Loucy (cell line): ENCODE results near the gene SMIM5.
A peak's percentile ranks its signal among the peaks of the same experiment; 100 is the strongest.

Source experiments
- H2AFZ ChIP-seq: fragments of 200-600 bp; sonication (generic); 2 replicates; pipeline ENCODE4 v1.6.0; 2016; ENCODE audit warnings: antibody characterized with exemption, mild to moderate bottlenecking, low read length, moderate library complexity
- H3F3A ChIP-seq: fragments of 200-600 bp; 2 replicates; pipeline ENCODE4 v1.6.0; 2016; ENCODE audit warnings: antibody characterized with exemption, low read depth, mild to moderate bottlenecking
- H3K27me3 ChIP-seq: fragments of 200-600 bp; sonication (generic); 2 replicates; pipeline ENCODE4 v1.6.1; 2014; ENCODE audit warnings: low read length, mild to moderate bottlenecking; ENCODE audit not compliant: insufficient read depth, poor library complexity, severe bottlenecking
- H3K36me3 ChIP-seq: fragments of 200-600 bp; sonication (generic); 2 replicates; pipeline ENCODE4 v1.6.1; 2016; ENCODE audit warnings: low read length; ENCODE audit not compliant: insufficient read depth
- H3K4me1 ChIP-seq: fragments of 200-600 bp; sonication (generic); 2 replicates; pipeline ENCODE4 v1.5.1; 2014; ENCODE audit warnings: low read length, mild to moderate bottlenecking; ENCODE audit not compliant: insufficient read depth, poor library complexity, severe bottlenecking
- H3K4me2 ChIP-seq: fragments of 200-600 bp; sonication (generic); 2 replicates; pipeline ENCODE4 v1.6.0; 2014; ENCODE audit warnings: antibody characterized with exemption, low read length, low read depth, mild to moderate bottlenecking; ENCODE audit not compliant: poor library complexity, severe bottlenecking
- H3K4me3 ChIP-seq: fragments of 200-600 bp; sonication (generic); 2 replicates; pipeline ENCODE4 v1.5.1; 2014; ENCODE audit warnings: low read length, mild to moderate bottlenecking, mixed read lengths; ENCODE audit not compliant: poor library complexity, severe bottlenecking
- H3K79me2 ChIP-seq: fragments of 200-600 bp; sonication (generic); 2 replicates; pipeline ENCODE4 v1.6.1; 2014; ENCODE audit warnings: low read length; ENCODE audit not compliant: insufficient read depth
- H3K9ac ChIP-seq: fragments of 200-600 bp; sonication (generic); 2 replicates; pipeline ENCODE4 v1.6.0; 2014; ENCODE audit warnings: mild to moderate bottlenecking, low read depth, low read length, moderate library complexity; ENCODE audit not compliant: poor library complexity, severe bottlenecking
- H3K9me2 ChIP-seq: fragments of 200-600 bp; sonication (generic); replicated peaks from 2 replicates; pipeline ENCODE4 v1.6.1; 2016; ENCODE audit warnings: low read depth, low read length, mixed read lengths
- H3K9me3 ChIP-seq: fragments of 200-600 bp; sonication (generic); 2 replicates; pipeline ENCODE4 v1.6.1; 2014; ENCODE audit warnings: mild to moderate bottlenecking, antibody characterized with exemption, low read length, low read depth; ENCODE audit not compliant: insufficient read depth
- H4K20me1 ChIP-seq: fragments of 200-600 bp; sonication (generic); 2 replicates; pipeline ENCODE4 v1.6.0; 2014; ENCODE audit warnings: antibody characterized with exemption, low read length, mild to moderate bottlenecking; ENCODE audit not compliant: insufficient read depth, poor library complexity, severe bottlenecking
- EZH2phosphoT487 ChIP-seq: fragments of 200-600 bp; IDR thresholded peaks from 2 replicates; pipeline ENCODE4 v1.6.1; 2018; ENCODE audit warnings: antibody characterized with exemption, mild to moderate bottlenecking, moderate library complexity, borderline replicate concordance
- TF ChIP-seq, protein P1 (sequence below): fragments of 200-600 bp; sonication (generic); conservative IDR thresholded peaks from 2 replicates; pipeline ENCODE4 v1.5.1; 2014; ENCODE audit warnings: mild to moderate bottlenecking, antibody characterized with exemption, low read length

SMIM5 gene

DNA sequence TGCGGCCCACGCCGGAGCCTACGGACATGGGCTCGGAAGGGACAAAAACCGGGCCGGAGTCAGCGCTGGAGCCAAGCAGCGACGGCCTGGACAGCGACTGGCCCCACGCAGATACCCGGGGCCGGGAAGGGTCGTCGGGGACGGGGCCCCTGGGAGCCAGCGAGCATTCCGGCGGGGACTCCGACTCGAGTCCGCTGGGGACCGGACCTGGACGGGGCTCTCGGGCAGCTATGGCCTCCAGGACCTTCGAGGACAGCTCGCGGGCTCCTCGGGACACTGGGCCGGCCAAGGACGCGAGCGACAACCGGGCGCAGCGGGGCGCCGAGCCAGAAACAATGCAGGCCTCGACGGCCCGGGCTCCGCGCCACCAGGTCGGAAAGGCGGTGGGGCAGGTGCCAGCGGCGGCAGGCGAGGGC is 44.6 kb upstream of the SMIM5 start:
- no peaks in the 10 kb centered on the region for H3K27me3 ChIP-seq
- peaks cover 4% of the 10 kb centered on the region for H4K20me1 ChIP-seq
- H3F3A ChIP-seq = no peaks in the 10 kb centered on the region
- H3K36me3 ChIP-seq = no peaks in the 10 kb centered on the region
- peaks cover 9% of the 10 kb centered on the region; the same call in 1 of the 2 replicates for H3K79me2 ChIP-seq
- peak overlapping the region; percentile 75 for H3K4me3 ChIP-seq
- TF ChIP-seq, protein P1, sequence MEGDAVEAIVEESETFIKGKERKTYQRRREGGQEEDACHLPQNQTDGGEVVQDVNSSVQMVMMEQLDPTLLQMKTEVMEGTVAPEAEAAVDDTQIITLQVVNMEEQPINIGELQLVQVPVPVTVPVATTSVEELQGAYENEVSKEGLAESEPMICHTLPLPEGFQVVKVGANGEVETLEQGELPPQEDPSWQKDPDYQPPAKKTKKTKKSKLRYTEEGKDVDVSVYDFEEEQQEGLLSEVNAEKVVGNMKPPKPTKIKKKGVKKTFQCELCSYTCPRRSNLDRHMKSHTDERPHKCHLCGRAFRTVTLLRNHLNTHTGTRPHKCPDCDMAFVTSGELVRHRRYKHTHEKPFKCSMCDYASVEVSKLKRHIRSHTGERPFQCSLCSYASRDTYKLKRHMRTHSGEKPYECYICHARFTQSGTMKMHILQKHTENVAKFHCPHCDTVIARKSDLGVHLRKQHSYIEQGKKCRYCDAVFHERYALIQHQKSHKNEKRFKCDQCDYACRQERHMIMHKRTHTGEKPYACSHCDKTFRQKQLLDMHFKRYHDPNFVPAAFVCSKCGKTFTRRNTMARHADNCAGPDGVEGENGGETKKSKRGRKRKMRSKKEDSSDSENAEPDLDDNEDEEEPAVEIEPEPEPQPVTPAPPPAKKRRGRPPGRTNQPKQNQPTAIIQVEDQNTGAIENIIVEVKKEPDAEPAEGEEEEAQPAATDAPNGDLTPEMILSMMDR = no peak
- TF ChIP-seq EZH2phosphoT487 = no peak
- peak overlapping the region; percentile 97 for H3K4me2 ChIP-seq
- H3K4me1 ChIP-seq = peaks cover 12% of the 10 kb centered on the region
- H3K9me3 ChIP-seq = no peaks in the 10 kb centered on the region
- H2AFZ ChIP-seq = peak overlapping the region; percentile 80
- H3K9me2 ChIP-seq = no peaks in the 10 kb centered on the region
- peak overlapping the region; percentile 83 for H3K9ac ChIP-seq

DNA sequence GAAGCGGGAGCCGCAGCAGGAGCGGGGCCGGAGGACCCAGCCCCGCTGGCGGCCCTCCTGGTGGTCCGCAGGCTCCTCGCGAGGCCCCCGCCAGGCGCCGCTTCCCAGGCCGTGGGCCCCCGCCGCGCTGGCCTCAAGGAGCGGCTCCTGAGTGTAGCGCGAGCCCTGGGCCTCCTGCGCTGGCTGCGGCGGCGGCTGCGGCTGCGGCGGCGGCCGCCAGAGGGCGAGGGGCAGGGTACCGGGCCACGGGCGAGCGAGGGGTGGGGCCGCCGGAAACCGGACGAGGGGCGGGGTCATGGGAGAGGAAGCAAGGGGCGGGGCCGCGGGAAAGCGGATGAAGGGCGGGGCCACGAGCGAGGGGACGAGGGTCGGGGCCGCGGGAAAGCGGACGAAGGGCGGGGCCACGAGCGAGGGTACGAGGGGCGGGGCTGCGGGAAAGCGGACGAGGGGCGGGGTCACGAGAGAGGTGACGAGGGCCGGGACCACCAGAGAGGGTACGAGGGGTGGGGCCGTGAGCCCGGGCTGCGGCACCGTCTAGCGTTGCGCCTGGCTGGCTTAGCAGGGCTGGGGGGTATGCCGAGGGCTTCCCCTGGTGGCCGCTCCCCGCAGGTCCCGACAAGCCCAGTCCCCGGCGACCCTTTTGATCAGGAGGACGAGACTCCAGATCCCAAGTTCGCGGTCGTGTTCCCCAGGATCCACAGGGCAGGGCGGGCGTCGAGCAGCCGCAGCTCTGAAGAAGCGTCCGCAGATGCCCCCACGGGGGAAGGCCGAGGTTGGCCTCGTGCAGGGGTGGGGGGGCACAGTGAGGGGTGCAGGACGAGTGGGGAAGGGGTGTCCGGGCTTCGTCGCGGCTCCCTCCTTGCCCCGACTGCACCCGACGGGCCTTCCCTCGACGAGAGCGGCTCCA is 44.0 kb upstream of the SMIM5 start:
- H3K4me1 ChIP-seq = peaks cover 12% of the 10 kb centered on the region
- H2AFZ ChIP-seq = peak overlapping the region; percentile 80; the same call in 1 of the 2 replicates
- H3K9me3 ChIP-seq = no peaks in the 10 kb centered on the region
- H3K36me3 ChIP-seq = no peaks in the 10 kb centered on the region
- no peak for TF ChIP-seq EZH2phosphoT487
- TF ChIP-seq, protein P1 = peak; percentile 51
- no peaks in the 10 kb centered on the region for H3K9me2 ChIP-seq
- H3F3A ChIP-seq = no peaks in the 10 kb centered on the region
- peak overlapping the region; percentile 97 for H3K4me2 ChIP-seq
- H4K20me1 ChIP-seq = peaks cover 4% of the 10 kb centered on the region
- peak overlapping the region; percentile 75 for H3K4me3 ChIP-seq
- H3K79me2 ChIP-seq = peaks cover 9% of the 10 kb centered on the region; the same call in 1 of the 2 replicates
- H3K27me3 ChIP-seq = no peaks in the 10 kb centered on the region
- H3K9ac ChIP-seq = peak overlapping the region; percentile 83

DNA sequence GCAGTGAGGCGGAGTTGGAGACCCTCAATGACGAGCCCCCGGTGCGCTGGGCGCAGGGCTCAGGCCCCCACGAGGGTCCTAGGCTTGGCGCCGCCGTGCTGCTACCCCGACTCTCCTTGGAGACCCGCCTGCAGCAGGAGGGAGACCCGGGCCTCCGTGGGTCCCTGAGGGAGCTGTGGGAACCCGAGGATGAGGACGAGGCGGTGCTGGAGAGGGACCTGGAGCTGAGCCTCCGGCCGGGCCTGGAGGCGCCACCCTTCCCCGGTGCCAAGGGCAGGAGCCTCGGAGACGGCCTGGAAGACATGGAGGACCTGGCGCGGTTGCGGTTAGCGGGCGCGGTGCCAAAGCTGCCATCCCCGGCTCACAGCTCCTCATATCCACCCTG is 43.3 kb upstream of the SMIM5 start:
- H3K4me2 ChIP-seq = peak overlapping the region; percentile 70
- peaks cover 9% of the 10 kb centered on the region; the same call in 1 of the 2 replicates for H3K79me2 ChIP-seq
- no peaks in the 10 kb centered on the region for H3K36me3 ChIP-seq
- no peaks in the 10 kb centered on the region for H3K9me3 ChIP-seq
- H3K4me3 ChIP-seq = peak overlapping the region; percentile 73
- TF ChIP-seq, protein P1 = no peak
- H3K4me1 ChIP-seq = peaks cover 12% of the 10 kb centered on the region
- peak overlapping the region; percentile 69 for H3K9ac ChIP-seq
- no peaks in the 10 kb centered on the region for H3F3A ChIP-seq
- H2AFZ ChIP-seq = no peak overlapping the region
- H3K27me3 ChIP-seq = no peaks in the 10 kb centered on the region
- H3K9me2 ChIP-seq = no peaks in the 10 kb centered on the region
- H4K20me1 ChIP-seq = peaks cover 4% of the 10 kb centered on the region
